Tibial nerve (tissue), 4 donors: ENCODE results near the gene NEMF.

ENCODE experiments used
- EP300 ChIP-seq, 2 donors: sonication (generic); formaldehyde crosslinking; IDR thresholded peaks; one replicate each; pipeline ENCODE4 v1.6.1; 2017; ENCODE audit warnings: antibody characterized with exemption in 2 of 2, mild to moderate bottlenecking in 1 of 2
- TF ChIP-seq, protein P1 (sequence below), 5 experiments: fragments of 200-600 bp in 3 of 5; fragments of 450-650 bp in 2 of 5; sonication (generic) in 3 of 5; IDR thresholded peaks; one replicate each; pipeline ENCODE4 v1.5.1; 2016 to 2019; ENCODE audit warnings: antibody characterized with exemption in 5 of 5, mild to moderate bottlenecking in 3 of 5, moderate library complexity in 2 of 5

GRCh38 chr14:49796025-49796424 lies 56.6 kb downstream of the NEMF start:
- TF ChIP-seq, protein P1, sequence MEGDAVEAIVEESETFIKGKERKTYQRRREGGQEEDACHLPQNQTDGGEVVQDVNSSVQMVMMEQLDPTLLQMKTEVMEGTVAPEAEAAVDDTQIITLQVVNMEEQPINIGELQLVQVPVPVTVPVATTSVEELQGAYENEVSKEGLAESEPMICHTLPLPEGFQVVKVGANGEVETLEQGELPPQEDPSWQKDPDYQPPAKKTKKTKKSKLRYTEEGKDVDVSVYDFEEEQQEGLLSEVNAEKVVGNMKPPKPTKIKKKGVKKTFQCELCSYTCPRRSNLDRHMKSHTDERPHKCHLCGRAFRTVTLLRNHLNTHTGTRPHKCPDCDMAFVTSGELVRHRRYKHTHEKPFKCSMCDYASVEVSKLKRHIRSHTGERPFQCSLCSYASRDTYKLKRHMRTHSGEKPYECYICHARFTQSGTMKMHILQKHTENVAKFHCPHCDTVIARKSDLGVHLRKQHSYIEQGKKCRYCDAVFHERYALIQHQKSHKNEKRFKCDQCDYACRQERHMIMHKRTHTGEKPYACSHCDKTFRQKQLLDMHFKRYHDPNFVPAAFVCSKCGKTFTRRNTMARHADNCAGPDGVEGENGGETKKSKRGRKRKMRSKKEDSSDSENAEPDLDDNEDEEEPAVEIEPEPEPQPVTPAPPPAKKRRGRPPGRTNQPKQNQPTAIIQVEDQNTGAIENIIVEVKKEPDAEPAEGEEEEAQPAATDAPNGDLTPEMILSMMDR (IDR thresholded peaks at IDR 0.05): no peak
- TF ChIP-seq EP300 (IDR thresholded peaks at IDR 0.05): no peak
